Hair follicular keratinocyte (primary cell): ENCODE results near the gene EVI2A. TPM values are rescaled to one million over a fixed set of nuclear protein-coding genes. Genes with fewer than 3 reads are reported as not detected.

Experiments
- total RNA-seq: library from RNA; depleted of rRNA; stranded (reverse); fragments of >200 nt; gene quantifications from 2 replicates; pipeline ENCODE4 v1.2.3, GENCODE V29; 2015

Gene EVI2A, protein sequence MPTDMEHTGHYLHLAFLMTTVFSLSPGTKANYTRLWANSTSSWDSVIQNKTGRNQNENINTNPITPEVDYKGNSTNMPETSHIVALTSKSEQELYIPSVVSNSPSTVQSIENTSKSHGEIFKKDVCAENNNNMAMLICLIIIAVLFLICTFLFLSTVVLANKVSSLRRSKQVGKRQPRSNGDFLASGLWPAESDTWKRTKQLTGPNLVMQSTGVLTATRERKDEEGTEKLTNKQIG
- total RNA-seq = 0.23 and 0.39 TPM in 2 replicates

DNA sequence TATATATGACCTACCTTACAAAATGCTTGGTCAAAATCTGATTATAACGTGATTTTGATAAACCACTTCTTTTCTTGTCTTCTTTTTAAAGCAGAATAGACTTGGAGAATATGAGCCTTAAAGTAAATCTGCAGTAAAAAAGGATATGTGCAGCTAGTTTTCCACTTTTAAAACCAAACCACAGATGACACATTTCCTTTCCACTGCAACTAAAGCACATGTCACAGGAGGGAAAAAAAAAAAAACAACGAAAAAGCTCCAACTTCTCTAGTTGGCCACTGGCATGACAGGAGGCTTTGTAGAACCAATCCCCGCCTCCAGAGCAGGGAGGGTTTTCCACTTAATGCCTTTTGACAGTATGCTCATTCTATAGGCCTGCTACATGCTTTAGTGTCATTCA is at the start of gene EVI2A:
EVI2A (minus strand) TSS at position 142 of the 400 bp plus-strand sequence. CDS start 2,609 bp downstream, outside the sequence.

DNA sequence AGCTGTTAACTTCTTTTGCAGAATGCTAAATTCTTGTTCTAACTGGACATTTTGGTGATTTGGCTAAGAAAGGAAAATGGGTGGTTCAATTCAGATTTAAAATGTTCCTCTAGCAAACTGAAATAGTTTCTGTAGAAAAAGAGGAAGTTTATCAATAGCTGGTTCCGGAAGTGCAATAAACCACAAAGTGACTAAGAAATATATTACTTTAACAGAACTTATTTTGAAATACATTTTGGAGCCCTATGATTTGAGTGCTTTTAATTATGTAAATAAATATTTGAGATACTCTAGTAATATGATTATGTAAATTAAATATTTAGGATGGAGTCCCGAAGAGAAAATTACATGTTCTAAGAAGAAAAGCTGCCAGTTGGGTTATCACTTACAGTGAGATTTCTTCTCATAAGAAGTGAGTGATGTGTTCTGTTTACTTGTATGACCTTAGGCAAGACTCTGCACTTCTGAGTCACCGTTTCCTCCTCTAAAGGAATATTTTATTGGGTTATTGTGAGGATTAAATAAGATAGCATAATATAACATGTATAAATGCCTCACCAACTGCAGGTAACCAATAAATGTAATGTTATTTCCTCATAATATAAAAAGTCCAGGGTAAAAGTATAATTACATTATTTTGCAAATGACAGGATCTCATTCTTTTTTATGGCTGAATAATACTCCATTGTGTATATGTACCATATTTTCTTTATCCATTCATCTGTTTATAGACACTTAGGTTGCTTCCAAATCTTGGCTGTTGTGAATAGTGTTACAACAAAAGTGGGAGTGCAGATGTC is 7.2 kb downstream of the EVI2A start, which contains the start of gene EVI2B:
EVI2B (minus strand) TSS at position 73 of the 800 bp plus-strand sequence. CDS start 8,445 bp downstream, outside the sequence.

DNA sequence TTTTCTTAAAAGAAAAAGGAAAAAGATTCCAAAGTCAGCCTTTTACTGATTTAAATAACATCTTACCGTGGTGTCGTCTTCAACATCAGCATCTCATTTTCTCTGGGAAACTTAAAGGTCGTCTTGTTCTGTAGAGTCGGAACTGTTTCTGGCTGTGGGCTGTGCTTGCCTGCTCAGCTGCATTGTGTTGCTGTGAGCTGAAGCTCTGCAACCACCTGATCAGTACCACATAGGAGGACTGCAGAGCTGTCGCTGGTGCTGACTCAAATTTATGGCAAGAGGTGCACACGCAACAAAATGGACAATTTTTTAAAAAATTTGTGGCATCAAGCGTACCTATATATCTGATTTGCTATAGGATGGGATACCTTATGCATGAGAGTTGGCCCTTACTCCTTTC is 24.3 kb downstream of the EVI2A start, which contains the start of gene OMG:
OMG (minus strand) TSS at position 150 of the 400 bp plus-strand sequence. CDS start 908 bp downstream, outside the sequence.

Other genes starting within 250 kb of the EVI2A start
- 22.3 and 40.5 TPM in 2 replicates for gene NF1, start 226.6 kb downstream of the EVI2A start, total RNA-seq
- gene OMG, start 24.4 kb downstream of the EVI2A start, total RNA-seq = 0.08 TPM in 1 of 2 replicates, not detected in the other
- 0.47 and 1.5 TPM in 2 replicates for gene EVI2B, start 7.6 kb downstream of the EVI2A start, total RNA-seq
- 5.7 and 9.2 TPM in 2 replicates for gene RAB11FIP4, start 70.1 kb upstream of the EVI2A start, total RNA-seq